ENCODE measurements around the gene KIF12.
"Not testable (repeated sequence)": the region's sequence is repeated elsewhere in the genome, so short reads cannot be mapped to it uniquely, and the experiment has no call there.

KIF12 gene

DNA sequence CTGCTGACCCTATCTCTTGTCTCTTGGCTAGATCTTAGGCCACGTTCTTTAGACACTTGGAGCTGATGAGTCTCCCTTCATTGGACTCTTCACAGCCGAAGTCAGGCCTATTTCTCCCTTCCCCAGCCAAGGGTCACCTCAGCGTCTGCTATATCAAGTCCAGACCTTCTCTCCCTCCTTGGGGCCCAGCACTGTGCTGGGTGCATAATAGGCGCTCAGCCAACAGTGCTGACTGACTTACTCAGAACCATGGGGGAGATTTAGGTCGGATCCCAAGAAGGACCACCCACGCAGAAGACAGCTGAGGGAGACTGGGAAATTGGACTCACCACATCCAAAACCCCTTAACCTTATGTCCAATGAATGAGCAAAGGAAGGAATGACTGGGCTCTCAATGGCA lies 15.4 kb downstream of the KIF12 start:
- DNase-seq = no peak

DNA sequence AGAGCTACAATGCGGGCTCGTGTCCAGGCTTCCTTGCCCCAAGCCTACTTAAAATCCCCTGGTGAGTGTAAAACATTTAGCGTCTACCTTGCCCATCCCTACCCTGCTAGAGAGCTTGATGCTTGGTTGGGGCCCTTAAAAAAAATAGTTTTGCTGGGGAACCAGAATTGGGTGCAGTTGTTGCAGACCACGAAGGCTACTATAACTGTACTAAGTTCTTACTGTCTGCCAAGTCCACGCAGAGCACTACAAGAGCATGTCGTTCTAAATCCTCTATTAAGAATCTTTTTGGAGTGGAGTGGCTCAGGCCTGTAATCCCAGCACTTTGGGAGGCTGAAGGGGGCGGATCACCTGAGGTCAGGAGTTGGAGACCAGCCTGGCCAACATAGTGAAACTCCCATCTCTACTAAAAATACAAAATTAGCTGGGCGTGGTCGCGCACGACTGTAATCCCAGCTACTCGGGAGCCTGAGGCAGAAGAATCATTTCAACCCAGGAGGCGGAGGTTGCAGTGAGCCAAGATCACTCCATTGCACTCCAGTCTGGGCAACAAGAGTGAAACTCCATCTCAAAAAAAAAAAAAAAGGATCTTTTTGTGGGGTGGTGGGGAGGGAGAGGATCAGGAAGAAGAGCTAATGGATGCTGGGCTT lies 16.2 kb downstream of the KIF12 start:
- DNase-seq = not testable (repeated sequence)

DNA sequence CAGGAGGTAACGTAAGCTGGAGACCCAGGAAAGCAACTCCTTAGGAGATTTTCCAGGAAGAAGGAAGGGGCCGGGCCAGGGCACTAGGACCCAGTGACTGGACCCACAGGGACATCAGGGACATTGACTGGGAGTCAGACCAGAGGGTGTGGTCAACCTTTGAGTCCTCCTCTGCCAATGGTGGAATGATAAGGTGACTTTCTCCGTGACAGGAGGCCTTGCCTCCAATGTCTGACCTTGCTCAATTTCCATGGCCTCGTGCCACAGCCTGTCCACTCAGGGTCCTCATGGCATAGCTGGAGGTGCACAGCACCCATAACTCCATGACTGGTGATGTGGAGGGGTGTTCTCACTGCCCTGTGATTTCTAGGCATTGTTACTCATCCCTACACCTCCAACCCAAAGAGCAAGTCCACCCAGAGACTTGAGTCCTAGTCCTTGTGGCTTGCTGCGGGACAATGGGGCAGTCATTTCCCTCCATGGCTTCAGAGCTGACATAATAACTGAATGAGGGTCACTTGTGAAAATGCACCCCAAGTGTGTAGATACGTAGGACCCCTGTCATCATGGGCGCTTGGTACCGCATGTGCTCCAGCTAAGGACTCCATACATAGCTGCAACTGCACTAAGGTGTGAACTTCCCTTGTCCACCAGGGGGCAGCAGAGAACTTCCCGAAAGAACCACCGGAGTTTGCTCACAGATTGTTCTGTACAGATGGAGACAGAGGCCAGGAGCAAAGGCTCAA lies 16.9 kb downstream of the KIF12 start:
- peak; percentile 15 to 39 for DNase-seq

DNA sequence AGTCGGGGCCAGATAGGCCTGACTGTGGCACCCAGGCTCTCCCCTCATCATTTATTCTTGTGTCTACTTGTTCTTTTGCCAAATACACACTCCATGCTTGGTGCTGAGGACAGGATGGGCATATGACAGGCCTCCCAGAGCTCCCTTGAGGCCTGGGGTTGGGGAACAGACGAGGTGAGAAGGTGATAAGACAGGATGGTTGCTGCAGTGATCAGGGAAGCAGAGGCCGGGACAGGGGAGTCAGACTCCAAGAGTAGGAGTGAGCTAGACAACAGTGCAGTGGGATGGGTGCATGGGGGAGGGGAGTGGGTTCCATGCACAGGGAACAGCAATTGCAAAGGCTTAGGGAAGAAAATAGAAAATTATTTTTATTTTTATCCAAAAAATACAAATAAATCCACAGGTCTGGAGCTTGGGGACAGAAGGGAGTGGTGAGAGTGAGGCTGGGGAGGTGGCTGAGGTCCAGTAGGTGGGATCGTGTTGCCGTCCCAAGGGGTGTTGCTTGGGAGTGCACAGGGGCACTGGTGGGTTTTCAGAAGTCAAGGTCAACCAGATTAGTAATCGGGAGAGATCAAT lies 17.6 kb downstream of the KIF12 start:
- DNase-seq = no peak

DNA sequence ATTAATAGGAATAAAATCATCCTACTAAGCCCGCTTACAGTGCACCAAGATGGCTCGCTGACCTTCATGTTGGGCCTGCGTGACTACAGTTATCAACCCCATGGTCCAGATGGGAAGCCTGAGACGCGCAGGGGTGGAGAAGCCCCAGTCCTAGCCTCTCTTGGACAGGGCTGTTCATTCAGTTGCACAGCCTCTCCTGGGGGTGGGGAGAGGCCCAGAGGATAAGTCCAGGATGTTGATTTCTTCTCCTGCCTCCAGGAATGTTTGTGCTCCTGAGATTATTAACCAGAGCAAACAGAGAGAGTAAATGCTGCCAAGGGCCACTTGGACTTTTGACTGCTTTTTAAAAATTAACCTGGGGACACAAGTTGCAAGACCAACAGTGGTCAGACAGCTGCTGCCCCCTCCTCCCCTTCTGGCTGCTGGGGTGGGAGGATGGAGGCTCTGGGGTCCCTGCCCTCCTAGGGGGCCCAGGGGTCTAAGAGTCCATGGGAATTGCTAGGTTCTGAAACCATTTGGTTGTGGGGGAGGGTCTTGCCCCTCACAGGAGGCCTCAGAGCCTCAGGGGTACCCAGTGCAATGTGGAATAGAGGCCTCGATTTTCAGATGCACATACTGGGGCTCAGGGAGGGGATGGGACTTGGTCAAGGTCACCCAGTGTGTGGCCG lies 18.2 kb downstream of the KIF12 start:
- DNase-seq = no peak

DNA sequence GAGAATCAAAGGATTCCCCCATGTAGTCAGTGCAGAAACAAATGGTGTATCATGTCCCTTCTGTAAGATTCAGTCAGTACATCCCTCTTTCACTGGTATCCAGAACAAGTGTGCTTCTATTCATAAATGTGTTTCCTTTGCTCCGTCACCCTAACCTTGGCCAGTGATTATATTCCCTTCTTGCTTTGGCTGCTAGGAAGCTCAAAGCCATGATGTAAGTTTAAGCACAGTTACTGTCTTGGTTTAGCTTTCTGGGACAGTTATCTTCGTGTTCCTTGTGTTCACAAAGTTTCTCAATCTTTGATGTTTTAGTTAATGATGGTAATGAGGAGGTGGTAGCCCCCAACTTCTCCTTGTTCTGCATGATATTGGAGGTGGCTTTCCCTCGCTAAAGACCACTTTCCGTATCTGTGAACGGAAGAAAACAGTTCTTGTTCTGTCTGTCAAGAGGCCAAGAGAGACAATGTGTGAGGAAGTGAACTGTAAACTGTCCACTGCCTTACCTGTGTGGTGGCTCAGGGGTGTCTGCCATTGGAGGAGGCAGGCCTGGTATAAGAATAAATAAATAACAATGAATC lies 18.8 kb downstream of the KIF12 start:
- DNase-seq = no peak

DNA sequence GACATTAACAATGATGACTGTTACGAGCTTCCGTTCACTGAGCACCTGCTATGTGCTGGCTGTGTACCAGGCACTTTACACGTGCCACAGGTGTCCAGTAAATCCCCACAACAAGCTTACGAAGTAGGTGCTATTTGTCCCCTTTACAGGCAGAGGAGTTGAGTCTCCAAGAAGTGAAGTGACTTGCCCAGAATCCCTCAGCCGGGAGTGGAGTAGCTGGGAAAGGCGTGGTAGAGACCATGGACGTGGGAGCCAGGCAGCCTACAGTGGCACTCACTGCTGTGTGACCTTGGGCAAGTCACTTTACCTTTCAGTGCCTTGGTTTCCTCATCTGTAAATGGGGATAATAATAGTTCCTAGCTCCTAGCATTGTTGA lies 20.3 kb downstream of the KIF12 start:
- DNase-seq = no peak

DNA sequence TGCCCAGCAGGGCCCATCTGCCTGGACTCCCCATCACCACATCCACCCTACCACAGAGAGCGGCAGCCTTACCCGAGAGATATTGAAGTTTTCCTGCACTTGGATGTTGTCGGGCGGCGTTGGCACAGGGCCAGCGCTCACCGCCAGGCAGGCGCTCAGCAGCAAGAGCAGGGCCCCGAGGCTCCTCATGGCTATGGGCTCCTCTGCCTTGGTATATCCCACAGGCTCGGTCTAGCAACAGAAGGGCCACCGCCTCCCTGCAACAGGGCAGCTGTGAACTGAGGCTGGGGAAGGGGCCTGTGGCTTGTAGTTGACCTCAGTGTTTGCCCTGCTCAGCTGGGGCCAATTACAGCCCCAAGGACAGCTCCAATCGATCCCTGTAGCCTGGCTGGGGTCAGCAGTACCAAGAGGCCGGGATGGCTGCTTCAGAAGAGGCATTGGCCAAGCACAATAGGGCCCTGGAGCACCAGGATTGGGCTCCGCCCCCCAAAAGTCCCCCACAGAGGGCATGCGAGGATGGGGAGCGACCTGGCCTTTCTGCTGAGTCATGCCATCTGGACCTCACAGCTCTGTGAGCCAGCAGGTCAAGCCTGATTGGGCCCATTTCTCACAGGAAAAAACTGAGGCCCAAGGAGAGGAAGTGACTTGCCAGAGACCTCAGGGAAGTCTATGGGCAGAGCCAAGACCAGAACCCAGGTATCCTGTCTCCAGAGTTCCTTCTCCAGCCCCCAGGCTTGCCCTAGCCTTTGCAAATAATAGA lies 20.9 kb downstream of the KIF12 start, which contains the start of gene AMBP:
AMBP (minus strand) TSS at position 280 of the 760 bp plus-strand sequence; CDS start at position 189, 91 bp downstream.
- DNase-seq = no peak

DNA sequence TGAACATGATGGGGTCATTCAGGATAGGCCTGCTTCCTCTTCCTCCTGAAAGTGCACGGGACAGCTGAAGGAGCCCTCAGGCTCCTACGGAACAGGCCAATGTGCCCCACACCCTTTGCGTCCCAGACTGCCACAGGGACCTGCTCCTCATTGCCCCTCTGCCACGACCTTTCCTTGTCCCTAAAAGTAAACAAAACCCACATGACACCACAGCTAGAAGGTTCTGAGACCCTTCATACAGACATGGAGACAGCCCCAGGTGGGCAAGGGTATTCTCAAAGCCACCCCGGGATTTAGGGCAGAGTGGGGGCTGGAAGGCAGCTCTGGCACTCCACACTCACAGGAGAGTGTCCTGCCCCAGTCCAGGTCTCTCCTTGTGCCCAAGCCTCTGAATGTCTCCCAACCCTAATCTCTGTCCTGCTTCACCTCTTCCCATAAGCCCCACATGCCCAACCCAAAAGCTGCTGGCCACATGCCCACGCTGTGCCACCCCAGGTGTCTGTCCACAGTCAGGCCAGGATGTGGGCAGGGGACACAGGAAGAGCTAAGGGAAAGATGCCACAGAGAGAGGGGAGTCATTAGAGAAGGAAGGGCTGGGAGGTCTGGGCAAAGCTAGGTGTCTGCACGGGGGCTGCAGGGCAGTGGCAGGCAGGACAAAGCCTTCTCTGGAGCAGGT lies 21.8 kb downstream of the KIF12 start:
- DNase-seq = no peak

DNA sequence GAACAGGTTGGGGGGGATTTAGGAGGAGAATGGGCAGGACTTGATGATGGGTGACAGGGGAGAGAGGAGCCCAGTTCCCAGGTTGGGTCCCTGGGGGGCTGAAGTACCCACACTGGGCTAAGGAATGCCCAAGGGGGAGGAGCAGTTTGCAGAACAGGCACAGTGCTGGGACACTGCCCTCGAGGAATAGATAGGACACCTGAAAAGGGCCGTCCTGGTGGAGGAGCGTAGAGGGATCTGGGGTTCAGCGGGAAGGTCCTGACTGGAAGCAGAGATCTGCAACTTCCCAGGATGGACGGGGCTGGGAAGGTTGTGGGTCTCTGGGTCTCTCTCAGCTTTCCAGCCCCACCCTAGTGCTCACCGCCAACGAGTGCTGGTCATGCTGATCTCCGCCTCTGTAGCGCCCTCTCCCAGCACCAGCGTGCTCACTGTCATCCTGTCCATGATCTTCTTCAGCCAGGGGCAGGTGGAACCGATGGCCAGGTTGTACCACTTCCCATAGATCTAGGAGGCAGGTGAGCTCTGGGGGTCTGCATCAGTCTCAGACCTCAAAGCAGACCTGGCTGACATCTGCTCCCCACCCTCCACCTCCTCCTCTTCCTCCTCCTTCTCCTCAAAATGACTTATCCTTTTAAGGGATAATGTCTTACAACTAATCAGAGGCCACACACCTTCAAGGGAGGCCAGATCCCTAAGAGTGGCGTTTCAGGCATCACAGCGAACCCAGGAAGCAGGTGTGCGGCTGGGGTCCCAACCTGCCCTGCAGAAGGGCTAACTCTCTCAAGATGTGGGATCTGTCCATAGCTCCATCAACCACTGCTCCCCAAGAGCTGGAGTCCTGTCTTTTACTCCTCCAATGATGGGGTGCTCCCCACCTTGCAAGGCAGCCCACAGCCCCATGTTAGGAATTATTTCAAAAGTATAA lies 22.6 kb downstream of the KIF12 start:
- no peak for DNase-seq

DNA sequence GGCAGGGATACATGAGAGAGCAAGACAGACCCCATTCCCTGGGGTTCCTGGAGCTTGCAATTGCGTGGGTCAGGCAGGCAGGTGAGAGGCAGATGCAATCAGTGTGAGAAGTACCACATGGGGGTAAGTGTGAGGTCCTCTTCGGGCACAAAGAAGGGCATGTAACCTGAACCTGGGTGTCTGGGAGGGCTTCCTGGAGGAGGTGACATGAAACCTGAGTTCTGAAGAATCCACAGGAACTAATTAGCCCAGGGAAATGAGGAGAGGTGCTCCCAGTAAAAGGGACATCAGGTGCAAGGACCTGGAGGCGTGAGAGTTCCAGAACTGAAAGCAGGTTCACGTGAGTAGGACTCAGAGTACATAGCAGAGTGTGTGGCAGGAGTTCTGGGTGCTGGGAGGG lies 23.5 kb downstream of the KIF12 start:
- no peak for DNase-seq

DNA sequence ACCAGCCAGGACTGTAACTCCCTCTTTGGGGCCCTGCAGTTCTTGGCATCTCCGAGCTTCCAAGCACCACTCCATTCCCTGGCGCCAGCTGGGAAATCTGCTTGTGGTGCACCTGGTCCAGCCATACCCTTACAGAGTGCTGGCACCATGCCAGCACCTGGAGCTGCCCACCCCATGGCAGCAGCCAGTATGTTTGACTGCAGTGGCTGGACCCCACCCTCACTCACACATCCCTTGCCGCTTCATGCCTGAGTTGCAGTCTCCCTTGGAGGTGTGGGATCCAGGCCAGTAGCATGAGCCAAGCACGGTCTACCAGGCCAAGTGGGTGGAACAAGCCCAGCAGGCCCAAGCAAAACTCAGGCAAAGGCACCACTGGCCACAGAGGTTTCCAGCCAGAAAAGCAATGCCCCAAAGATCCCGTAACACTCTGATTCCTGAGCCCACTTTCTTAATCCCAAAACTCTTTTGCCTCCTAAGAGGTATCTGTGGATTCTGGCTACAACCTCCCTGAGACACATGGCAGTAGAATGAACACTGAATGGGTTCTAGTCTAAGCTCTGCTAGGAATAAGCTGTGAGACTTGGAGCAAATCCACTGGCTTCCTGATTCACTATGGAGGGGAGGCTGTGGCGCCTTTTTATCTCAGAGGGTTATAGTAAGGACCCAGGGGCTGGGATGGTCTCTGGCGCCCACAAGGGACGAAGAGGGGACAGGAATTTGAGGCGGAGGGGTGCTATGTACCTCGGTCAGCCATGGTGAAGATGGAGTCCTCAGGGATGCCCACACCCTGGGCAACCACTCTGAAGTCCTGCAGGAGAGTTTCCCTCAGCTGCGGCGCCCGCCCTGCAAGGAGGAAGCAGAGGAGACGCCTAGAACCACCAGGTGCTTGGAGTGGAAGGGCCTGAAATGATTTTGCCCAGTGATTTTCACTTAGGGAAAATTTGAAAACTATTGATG lies 26.6 kb downstream of the KIF12 start:
- no peak for DNase-seq

DNA sequence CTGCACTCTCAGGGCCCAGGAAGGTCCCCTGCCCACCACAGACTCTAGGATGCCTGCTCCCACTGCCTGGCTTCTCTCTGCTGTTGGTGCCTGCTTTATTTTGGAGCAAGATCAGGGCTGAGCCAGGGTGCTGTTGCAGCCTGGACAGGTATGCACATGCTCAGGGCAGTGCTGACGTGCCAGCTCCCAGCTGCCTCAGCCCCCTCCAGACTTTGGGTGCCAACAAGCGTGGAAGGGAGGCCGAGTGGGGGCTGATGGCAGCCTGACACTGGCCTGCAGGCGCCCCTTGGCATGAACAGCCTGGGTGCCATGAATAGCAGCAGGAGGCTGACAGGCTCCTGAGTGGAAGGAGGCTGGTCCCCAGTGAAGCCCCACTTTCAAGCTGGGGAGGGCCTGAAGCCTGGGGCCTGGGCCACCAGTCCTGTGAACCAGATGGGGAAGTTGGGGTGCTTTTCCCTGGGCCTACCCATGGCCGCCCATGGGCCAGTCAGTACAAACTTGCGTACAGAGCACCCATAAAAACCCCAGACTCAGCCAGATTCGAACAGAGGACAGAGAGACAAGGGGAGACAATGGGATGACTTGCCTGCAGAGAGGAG lies 27.8 kb downstream of the KIF12 start:
- no peak for DNase-seq

DNA sequence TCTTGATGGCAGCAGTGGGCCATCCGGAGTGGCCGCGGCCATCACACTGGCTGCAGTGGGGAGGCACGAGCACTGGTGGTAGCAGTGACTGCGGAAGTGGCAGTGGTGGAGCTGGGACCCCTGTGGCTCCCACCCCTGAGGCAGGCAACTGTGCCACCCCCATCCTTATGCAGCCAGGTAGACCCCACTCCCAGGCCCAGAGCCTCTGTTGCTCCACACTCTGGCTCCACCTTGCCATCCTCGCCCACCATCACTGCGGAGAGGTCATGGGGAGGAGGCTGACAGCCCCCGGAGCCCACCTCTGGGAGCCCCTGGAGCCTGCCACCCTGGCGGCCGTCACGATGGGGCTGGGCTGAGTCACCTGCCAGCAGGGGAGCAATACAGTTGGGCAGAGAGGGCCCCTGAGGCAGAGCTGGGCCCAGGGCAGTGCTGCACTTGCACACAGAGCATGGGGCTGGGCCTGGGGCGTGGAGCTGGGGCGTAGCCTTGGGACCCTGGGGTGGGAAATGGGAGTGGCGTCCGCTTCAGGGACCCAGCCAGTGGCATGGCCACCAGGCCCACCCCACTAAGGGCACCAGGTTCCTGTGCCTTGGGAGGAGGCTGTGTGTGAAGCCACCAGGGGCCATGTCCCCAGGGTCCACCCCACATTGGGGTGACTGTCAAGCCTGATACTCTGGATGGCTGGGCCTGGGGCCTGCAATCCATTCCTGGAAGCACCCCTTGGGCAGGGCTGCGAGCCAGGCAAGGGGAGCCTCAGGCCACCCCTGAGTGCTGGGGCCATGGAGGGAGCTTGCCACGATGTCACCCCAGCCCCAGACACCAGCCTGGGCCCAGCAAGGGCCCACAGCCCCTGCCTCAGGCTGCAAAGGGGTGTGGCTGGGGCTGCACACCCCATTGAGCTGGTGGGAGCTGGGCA lies 28.6 kb downstream of the KIF12 start:
- no peak for DNase-seq

DNA sequence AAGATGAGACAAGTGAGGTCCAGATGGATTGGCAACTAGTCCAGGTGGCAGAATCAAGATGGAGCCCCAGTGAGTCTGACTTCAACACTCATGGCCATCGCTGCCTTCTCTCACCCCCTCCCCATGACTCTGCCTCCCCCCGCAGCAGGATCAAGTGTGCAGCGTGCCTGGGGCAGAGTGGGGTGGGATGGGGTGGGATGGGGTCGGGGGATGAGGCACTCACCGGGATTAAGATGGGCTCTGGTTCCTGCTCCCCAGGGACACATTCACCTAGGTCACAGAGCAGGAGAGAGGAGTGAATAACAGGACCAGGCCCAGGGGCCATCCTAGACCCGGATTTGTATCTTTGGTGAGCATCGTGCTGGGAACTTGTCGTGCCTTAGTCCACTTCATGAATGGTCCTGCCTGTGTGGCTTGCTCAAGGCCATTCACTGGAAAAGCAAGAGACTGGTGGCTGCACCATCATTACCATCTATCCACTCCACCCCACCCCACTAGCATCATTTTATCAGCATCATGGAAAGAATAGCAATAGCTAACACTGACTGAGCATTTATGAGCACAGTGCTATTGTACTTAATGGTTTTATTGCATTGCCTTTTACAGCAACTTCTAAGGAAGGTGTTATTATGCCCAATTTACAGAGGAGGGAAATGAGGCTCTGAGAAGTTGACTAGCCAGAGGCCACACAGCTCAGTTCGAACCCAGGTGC lies 29.5 kb downstream of the KIF12 start:
- no peak for DNase-seq

DNA sequence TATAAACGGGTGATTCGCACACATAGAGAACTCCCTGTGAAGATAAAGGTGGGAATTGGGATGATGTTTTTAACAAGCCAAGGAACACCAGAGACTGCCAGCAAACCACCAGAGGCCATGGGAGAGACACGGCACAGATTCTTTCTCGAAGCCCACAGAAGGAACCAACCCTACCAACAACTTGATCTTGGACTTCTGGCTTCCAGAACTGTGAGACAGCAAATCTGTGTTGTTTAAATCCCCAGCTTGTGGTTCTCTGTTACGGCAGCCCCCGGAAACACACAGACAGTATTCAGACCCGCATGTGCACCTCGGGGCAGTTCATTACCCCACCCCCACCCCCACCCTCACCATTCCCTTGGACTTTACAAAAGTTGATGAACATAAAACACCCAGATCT lies 33.8 kb downstream of the KIF12 start:
- DNase-seq = no peak

DNA sequence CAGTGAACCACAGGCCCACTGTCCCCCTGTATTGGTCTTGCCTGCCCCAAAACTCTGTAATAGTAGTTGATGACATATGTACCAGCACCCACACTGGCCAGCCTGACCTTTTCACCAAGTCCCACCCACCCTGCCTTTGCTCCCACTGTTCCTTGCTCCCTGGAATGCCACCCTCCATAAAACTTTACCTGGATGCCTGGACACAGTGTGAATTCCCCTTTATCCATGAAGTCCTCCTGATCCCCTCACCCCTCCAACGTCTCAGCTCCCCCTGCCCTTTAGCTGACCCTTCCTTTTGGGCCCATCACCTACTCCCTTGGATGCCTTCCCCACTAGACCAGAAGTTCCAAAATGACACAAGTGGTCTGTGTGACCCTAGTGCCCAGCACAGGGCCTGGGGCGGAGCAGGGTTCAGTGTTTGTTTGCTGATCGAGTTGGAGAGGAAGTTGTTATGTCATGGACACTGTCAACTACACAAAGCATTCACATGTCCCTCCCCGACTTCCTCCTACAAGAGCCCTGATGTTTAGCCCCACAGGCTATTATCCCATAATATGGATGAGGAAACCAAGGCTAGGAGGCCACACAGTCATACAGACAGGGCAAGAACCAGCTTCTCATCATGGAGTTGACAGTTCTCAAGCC lies 37.1 kb downstream of the KIF12 start:
- DNase-seq = no peak
